HG03066 (cell line): ENCODE measurements around the gene KIF24.
A peak's percentile ranks its signal among the peaks of the same experiment; 100 is the strongest.
"Not testable (repeated sequence)": the region's sequence is repeated elsewhere in the genome, so short reads cannot be mapped to it uniquely, and the experiment has no call there.

Experiments used
- ATAC-seq: cut with Tn5 transposase; IDR thresholded peaks from one replicate; pipeline ENCODE4 v1.9.1; 2021; ENCODE audit warnings: low read depth; ENCODE audit not compliant: unreplicated experiment

Gene KIF24

GRCh38 chr9:34328987-34329832 is at the start of gene KIF24, which contains the start of gene NUDT2:
KIF24 (minus strand) TSS chr9:34329268; CDS start chr9:34311346, 17,922 bp downstream.
NUDT2 (plus strand) TSS chr9:34329569; CDS start chr9:34339040, 9,471 bp downstream.
- ATAC-seq, result peak; percentile 94

DNA sequence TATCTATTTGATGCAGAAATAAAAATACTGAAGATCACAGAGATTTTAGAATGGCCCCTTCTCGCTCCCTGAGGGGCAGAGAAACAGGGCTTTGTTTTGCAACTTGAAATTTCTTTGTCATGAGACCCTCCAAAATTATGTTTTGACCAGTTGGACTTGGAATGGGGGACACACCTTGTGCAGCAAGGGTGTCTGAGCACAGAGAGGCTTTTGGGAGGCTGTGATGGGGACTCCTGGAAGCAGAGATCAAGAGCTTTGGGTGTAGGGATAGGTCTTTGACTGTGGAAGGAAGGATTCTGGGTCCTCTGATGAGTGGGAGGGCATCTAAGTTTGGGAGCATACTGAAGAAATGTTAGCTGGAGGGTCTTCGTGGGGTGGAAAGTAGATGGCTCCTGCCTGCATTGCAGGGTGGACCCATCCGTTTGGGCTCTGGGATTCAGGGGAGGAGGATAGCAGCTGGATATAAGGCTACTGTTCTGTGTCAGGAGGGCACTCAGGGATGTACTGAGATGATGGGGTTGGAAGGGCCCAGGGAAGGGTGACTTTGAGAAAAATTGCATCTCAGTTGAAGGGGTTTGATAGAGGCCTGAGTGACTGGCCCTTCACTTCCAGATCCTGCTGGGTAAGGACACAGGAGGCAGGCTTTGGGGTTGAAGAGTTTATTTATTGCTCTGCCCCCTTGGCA is 49.5 kb upstream of the KIF24 start:
- no peak for ATAC-seq

- no peak for ATAC-seq
These were observed 48.3 kb upstream of the KIF24 start for GRCh38 chr9:34377404-34377746.

DNA sequence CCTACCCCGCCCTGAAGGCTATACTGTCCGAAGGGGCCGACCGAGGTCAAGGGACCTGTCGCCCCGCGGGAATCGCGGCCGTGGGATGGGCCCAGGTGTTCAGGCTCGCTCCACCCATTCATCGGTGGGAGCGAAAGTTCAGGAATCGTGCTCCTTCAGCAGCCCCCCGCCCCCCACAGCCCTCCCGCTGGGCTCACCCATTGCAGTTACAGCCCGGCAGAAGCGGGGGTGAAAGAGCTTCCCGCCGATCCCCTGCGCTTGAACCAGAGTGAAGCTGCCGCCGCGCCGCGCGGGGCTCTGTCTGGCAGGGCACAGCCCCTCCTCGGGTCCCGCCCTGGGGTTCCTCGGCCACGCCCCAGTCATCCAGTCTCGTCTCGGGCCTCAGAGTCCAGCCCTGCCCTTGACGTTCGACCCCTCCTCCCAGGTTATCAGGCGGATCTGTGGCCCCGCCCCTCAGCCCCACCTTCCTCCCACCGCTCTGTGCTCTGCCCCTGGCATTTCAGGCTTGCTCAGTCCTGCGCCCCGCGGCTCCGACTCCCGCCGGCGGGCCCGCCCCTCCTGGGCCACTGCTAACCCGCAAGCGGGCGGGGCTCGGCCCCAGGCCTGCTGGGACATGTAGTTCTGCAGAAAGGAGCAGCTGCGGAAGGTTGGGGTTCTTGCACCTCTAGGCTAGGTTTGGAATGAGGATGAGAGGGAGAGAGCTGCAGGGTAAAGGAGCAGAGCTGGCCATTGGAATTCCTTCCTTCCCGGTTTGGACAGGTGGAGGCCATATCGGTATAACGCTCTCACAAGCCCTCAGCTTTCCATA is 47.7 kb upstream of the KIF24 start, which contains the start of gene MYORG:
Gene MYORG (minus strand): TSS at position 303 of the 808 bp plus-strand sequence. CDS start 3,955 bp downstream, outside the sequence.
- peak; percentile 78 for ATAC-seq

DNA sequence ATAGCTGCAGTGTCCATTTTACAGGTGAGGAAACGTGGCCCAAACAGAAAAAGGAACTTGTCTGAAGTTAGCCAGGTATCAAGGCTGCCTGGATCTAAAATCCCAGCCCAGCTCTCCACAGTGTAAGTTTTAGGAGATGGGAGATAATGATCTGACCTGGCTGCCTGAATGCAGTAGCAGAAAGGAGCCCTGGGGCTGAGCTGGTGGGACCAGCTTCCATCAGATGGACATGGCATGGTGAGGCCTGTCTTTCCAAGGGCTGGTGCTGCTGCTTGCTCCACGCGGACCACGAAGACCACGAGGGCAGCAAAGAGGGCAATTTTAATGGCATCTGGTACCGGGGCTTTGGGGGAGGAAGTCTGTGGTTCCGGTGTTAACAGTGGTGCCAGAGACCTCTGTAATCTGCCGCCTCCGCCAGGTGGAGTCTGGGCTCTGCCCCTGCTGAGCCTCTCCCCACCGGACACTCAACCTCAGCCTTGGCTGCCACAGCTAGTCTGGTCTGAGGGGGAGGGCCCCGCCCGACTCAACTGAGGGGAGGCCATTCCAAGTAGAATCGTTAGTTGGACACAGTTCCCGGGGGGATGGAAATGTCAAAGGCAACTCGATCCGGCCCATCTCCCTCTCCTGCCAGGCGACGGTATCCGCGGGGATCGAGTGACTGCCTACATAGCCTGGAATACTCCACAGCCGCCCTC is 47.0 kb upstream of the KIF24 start:
- peak; percentile 26 for ATAC-seq

DNA sequence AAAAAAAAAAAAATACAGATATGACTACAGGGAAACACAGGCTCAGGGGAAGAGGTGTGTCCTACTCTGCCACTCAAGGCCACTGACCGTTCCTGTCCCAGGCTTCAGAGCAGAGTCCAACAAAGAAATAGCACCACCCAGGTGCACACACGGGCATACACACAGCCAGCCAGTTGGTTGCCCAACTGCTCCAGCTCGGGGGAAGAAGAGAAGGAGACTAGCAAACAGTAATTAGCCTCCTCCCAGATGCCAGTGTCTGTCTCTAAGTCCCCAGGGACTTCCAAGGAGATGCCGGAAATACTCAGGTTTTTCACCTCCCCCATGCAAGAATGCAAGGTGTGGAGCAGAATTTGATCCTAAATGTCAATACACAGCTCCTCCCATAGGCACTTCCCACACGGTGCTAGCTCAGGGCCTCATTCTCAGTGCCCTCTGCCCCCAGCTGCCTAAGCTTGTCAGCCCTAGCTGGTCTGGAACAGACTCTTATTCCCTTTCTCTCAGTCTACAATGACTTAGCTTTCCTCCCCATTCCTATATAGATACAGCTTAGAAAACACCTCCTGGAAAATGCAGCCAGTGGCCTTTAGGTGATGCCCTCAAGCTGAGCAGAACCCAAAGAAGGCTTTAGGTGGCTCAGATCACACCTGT is 46.0 kb upstream of the KIF24 start:
- no peak for ATAC-seq

DNA sequence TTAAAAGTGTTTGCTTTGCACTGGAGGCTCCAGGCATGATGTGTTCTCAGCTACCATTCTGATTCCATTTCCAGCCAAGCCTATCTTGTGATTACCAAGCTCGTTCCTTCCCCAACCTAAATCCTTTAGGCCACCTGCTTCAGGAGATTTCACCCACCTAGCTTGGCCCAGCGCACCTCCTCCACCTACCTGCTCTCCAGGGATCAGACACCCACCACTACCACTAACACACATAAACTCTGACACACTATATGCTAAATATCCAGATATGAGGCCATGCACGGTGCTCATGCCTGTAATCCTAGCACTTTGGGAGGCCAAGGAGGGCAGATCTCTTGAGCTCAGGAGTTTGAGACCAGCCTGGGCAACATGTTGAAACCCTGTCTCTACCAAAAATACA is 45.3 kb upstream of the KIF24 start:
- ATAC-seq, result no peak

DNA sequence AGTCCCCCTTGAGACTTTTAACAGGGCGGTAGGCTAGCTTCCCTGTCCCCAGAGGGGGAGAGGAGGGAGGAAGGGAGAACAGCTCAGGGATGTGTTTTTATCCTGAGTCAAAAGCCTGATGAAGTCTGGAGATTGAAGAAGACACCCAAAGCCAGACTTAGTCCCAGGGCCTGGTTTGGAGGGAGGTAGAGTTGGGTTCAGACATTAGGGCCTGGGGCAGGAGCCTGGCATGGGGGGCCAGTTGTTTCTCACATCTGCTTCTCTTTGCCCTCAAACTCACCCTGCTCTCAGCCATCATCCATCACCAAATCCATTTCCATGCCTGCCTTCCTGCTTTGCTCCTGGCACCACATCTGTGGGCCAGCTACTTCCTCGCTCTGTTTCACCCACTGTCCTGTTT is 44.7 kb upstream of the KIF24 start:
- no peak for ATAC-seq

DNA sequence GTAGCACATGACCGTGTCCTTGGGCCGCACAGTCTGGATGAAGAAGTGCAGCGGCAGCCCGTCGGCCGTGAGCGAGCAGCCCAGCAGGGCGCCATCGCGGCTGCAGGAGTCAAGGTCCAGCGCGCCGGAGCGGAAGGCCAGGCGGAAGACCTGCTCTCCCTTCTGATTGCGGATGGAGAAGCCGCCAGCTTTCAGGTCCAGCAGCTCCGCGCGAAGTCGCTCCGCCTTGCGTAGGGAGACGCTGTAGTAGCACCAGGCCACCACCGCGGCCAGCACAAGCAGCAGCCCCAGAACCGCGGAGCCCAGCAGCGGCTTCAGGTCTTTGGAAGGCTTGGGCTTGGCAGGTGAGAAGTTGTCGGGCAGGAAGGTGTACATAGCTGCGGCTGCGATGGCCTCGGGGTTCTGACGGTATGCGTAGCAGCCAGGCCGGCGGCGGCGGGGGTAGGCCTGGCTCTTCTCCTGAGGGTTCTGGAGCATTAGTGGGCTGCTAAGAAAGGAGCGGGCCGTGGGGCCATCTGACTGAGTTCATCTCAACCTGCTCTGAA is 43.5 kb upstream of the KIF24 start:
- no peak for ATAC-seq

- ATAC-seq, result no peak
These were observed 42.9 kb upstream of the KIF24 start for GRCh38 chr9:34371886-34372466.

DNA sequence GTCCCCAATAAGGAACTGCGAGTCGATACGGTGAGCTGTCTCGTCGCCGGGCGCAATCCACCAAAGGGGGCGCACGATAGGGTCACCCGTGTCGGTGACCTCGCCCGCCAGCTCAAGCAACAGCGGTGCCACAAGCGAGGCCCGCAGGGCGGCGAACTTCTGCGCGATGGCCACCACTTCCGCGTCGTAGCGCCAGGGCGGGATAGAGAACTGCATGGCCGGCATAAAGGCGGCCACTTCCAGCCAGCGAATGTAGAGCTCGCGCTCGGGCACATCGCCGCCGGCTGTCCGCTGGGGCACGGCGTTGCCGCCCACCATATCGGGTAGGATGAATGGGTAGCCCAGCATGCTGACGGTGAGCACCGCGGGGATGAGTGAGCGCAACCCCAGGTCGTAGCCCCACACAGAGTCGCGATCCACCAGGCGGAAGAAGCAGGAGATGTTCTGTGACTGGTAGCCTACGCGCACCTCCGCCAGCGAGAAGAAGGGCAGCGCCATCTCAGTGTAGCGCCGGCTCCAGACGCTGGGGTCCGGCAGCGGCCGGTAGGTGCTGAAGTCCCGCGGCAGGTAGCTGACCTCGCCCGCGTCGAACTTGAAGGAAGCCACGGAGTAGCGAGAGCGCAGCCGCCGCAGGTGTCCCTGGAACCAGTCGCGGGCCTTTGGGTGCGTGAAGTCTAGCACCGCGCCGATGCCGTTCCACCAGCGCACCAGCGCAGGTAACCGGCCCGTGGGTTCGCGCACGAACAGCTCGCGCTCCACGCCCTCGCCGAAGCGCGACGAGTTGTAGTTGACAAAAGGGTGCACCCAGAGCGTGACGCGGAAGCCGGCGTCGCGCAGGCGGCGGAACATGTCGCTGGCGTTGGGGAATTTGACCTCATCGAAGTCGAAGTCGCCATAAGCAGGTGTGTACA is 42.2 kb upstream of the KIF24 start:
- ATAC-seq, result no peak

DNA sequence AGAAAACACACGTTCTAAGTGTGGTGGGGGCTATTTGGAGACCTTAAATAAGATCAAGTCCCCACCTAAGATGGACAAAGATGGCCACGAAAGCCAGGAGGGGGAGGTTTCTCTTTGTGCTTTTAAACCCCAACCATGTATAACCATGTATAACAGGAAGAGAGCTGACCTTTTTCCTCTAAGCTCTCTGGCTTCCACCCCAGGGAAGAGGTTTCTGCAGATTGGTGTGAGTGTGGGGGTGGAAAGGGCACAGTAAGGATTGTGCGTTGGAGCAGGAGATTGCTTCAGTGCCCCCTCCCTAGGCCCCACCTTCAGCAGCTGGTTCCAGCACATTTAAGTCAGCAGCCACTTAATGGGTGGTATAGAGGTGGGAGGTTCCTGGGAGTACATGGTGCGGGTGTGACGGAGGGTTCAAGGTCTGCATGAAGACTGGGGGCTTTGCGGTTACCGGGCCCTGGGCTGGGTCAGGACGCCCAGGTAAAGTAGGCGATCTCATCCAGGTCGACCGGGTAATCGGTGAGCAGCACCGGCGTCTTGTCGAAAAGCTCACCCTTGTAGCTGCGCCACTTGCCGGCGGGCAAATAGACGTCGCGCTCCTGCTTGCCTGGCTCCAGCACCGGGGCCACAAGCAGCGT is 41.4 kb upstream of the KIF24 start:
- no peak for ATAC-seq

DNA sequence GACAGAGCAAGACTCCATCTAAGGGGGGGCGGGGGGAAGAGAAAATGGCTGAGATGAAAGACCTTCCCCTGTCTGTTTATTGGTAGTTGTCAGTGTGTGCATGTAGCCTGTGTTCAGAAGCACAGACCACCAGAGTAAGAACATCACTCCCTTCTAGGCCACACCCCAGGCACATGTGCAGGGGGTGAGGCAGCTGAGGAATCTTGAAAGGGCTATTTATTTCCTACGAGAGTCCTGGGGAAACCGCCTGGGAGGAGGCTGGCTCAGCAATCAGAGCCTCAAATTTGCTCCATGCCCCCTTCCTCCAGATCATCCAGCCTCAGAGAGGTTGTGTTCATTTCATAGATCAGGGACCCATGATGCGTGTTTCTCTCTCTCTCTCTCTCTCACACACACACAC is 40.6 kb upstream of the KIF24 start:
- no peak for ATAC-seq

DNA sequence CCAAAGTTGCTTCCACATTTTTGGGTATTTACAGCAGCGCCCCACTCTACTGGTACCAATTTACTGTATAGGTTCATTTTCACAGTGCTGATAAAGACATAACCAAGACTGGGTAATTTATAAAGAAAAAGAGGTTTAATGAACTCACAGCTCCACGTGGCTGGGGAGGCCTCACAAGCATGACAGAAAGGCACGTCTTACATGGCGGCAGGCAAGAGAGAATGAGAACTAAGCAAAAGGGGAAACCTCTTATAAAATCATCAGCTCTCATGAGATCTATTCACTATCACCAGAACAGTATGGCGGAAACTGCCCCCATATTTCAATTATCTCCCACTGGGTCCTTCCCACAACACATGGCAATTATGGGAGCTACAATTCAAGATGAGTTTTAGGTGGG is 39.7 kb upstream of the KIF24 start:
- not testable (repeated sequence) for ATAC-seq

- ATAC-seq, result not testable (repeated sequence)
These were observed 38.8 kb upstream of the KIF24 start for GRCh38 chr9:34367751-34368410.

- no peak for ATAC-seq
These were observed 37.3 kb upstream of the KIF24 start for GRCh38 chr9:34366365-34366764.

GRCh38 chr9:34365282-34365681 is 36.2 kb upstream of the KIF24 start:
- ATAC-seq, result no peak
